Caco-2 (cell line): Measurements from ENCODE around the gene PDCD1. TPM values are rescaled to one million over a fixed set of nuclear protein-coding genes. Genes with fewer than 3 reads are reported as not detected.
"Not testable (repeated sequence)": the region's sequence is repeated elsewhere in the genome, so short reads cannot be mapped to it uniquely, and the experiment has no call there.

Source experiments
- BruUV-seq: library from RNA; stranded (reverse); fragments of 400-500 nt; replicated peaks from 2 replicates; lab custom pipeline; 2021; lab: Mats Ljungman, UMichigan
- CTCF ChIA-PET: fragments of 300-600 bp; sonication (Branson Sonifier 250); formaldehyde crosslinking; loops from one replicate; lab custom pipeline; 2022; ENCODE audit warnings: antibody characterized with exemption; lab: Charles Lee
- POLR2A ChIA-PET: fragments of 300-600 bp; sonication (Branson Sonifier 250); formaldehyde crosslinking; loops from one replicate; lab custom pipeline; 2022; ENCODE audit warnings: antibody characterized with exemption; lab: Charles Lee
- DNase-seq, 2 experiments: peaks; one replicate each; pipeline versions ENCODE4 v3.0.0 to v3.0.0-alpha.2; 2020 to 2022
- H3K27me3 ChIP-seq: replicated peaks from 2 replicates; pipeline ENCODE4 v1.6.0; 2011; ENCODE audit warnings: low read length; ENCODE audit not compliant: control insufficient read depth, insufficient read depth
- H3K36me3 ChIP-seq: 2 replicates; pipeline ENCODE4 v1.5.1; 2011; ENCODE audit warnings: low read length; ENCODE audit not compliant: control insufficient read depth, insufficient read depth
- H3K4me1 ChIP-seq: fragments of 250-450 bp; sonication (Bioruptor Pico); 2 replicates; pipeline ENCODE4 v1.5.1; 2020; ENCODE audit warnings: mild to moderate bottlenecking
- H3K4me3 ChIP-seq: 2 replicates; pipeline ENCODE4 v1.5.1; 2011; ENCODE audit warnings: low read depth, mild to moderate bottlenecking, control low read depth, low read length
- H3K9me3 ChIP-seq: fragments of 250-450 bp; sonication (Bioruptor Pico); 2 replicates; pipeline ENCODE4 v1.5.1; 2020; ENCODE audit warnings: mild to moderate bottlenecking, moderate library complexity
- H3K27ac Mint-ChIP-seq: one replicate; pipeline ENCODE4 v1.8.0; 2022; ENCODE audit warnings: mixed read lengths; ENCODE audit not compliant: unreplicated experiment
- H3K27me3 Mint-ChIP-seq: one replicate; pipeline ENCODE4 v1.8.0; 2022; ENCODE audit warnings: mixed read lengths; ENCODE audit not compliant: insufficient read depth, unreplicated experiment
- H3K36me3 Mint-ChIP-seq: one replicate; pipeline ENCODE4 v1.8.0; 2022; ENCODE audit warnings: mild to moderate bottlenecking, mixed read lengths; ENCODE audit not compliant: insufficient read depth, unreplicated experiment
- H3K4me1 Mint-ChIP-seq: one replicate; pipeline ENCODE4 v1.8.0; 2022; ENCODE audit warnings: low read depth, mixed read lengths; ENCODE audit not compliant: unreplicated experiment
- H3K4me3 Mint-ChIP-seq: one replicate; pipeline ENCODE4 v1.8.0; 2022; ENCODE audit warnings: mild to moderate bottlenecking, moderate library complexity, mixed read lengths; ENCODE audit not compliant: unreplicated experiment
- H3K9me3 Mint-ChIP-seq: one replicate; pipeline ENCODE4 v1.8.0; 2022; ENCODE audit warnings: mixed read lengths; ENCODE audit not compliant: unreplicated experiment
- CTCF ChIP-seq, 2 experiments: fragments of 200-600 bp in 1 of 2; IDR thresholded peaks; 1 replicate in 1 of 2; 2 replicates in 1 of 2; pipeline versions ENCODE4 v1.5.1 to v1.8.0; 2011 to 2022; ENCODE audit warnings: antibody characterized with exemption in 1 of 2, control low read depth in 1 of 2, inconsistent platforms in 1 of 2, low read depth in 1 of 2, low read length in 1 of 2, mild to moderate bottlenecking in 1 of 2, moderate library complexity in 1 of 2; ENCODE audit not compliant: insufficient read depth in 1 of 2, severe bottlenecking in 1 of 2, unreplicated experiment in 1 of 2
- intact Hi-C: fragments of 100-400 bp; cut with micrococcal nuclease; formaldehyde crosslinking; loops from one replicate; pipeline ENCODE4 v1.10.0; 2022; ENCODE audit not compliant: unreplicated experiment
- total RNA-seq: library from RNA; stranded (reverse); gene quantifications from 2 replicates; pipeline ENCODE4 v1.2.3, GENCODE V29; 2022

PDCD1 gene
- total RNA-seq, 1 experiment from 2014 or later: not detected

- H3K4me3 ChIP-seq: no peak overlapping the region
- ChIA-PET CTCF (no interaction called here), POLR2A (no interaction called here)
- Mint-ChIP-seq H3K36me3 (no peaks in the 10 kb centered on the region), H3K9me3 (no peaks in the 10 kb centered on the region), H3K27me3 (no peaks in the 10 kb centered on the region), H3K4me1 (no peaks in the 10 kb centered on the region), H3K27ac (no peak overlapping the region), H3K4me3 (no peak overlapping the region)
- no peak for DNase-seq
- H3K27me3 ChIP-seq: no peaks in the 10 kb centered on the region
- TF ChIP-seq CTCF (IDR thresholded peaks at IDR 0.05; ENCODE audit: insufficient read depth in 1 of 2, low read depth in 1 of 2, low read length in 1 of 2, severe bottlenecking in 1 of 2, unreplicated experiment in 1 of 2): no peak
- no peaks in the 10 kb centered on the region; the same call in 1 of the 2 replicates for H3K9me3 ChIP-seq
- H3K36me3 ChIP-seq: no peaks in the 10 kb centered on the region
- no peaks in the 10 kb centered on the region for H3K4me1 ChIP-seq
- BruUV-seq: no TSS peak
- intact Hi-C loops: no loop called here
Measured at GRCh38 chr2:241834527-241835210, 24.0 kb downstream of the PDCD1 start.

- BruUV-seq, H3K36me3 Mint-ChIP-seq, H3K4me3 ChIP-seq, H3K9me3 ChIP-seq, POLR2A ChIA-PET, H3K36me3 ChIP-seq, H3K4me1 ChIP-seq, H3K4me3 Mint-ChIP-seq, DNase-seq, intact Hi-C loops, H3K27ac Mint-ChIP-seq, H3K4me1 Mint-ChIP-seq, H3K27me3 Mint-ChIP-seq, CTCF ChIA-PET, H3K27me3 ChIP-seq, H3K9me3 Mint-ChIP-seq: not testable (repeated sequence)
Measured at GRCh38 chr2:241833756-241834526, 24.8 kb downstream of the PDCD1 start.

GRCh38 chr2:241833101-241833663, 25.5 kb downstream of the PDCD1 start:
- Histone ChIP-seq H3K27me3 (no peaks in the 10 kb centered on the region), H3K36me3 (no peaks in the 10 kb centered on the region), H3K4me1 (no peaks in the 10 kb centered on the region), H3K4me3 (no peak overlapping the region), H3K9me3 (no peaks in the 10 kb centered on the region; the same call in 1 of the 2 replicates)
- Mint-ChIP-seq H3K27ac (no peak overlapping the region), H3K4me1 (no peaks in the 10 kb centered on the region), H3K27me3 (no peaks in the 10 kb centered on the region), H3K9me3 (no peaks in the 10 kb centered on the region), H3K4me3 (no peak overlapping the region), H3K36me3 (no peaks in the 10 kb centered on the region)
- ChIA-PET POLR2A (no interaction called here), CTCF (no interaction called here)
- no peak for TF ChIP-seq CTCF (IDR thresholded peaks at IDR 0.05; ENCODE audit: insufficient read depth in 1 of 2, low read depth in 1 of 2, low read length in 1 of 2, severe bottlenecking in 1 of 2, unreplicated experiment in 1 of 2)
- no TSS peak for BruUV-seq
- intact Hi-C loops: no loop called here
- no peak for DNase-seq
